MM.1S (cell line): ENCODE measurements around the gene ASPSCR1.

Source experiments
- DNase-seq: peaks from one replicate; pipeline ENCODE4 v3.0.0-alpha.2; 2015
- H2AFZ ChIP-seq: fragments of 300-600 bp; sonication (generic); 2 replicates; pipeline ENCODE4 v1.6.0; 2016; ENCODE audit warnings: antibody characterized with exemption, low read length
- H3F3A ChIP-seq: fragments of 300-600 bp; sonication (generic); 2 replicates; pipeline ENCODE4 v1.6.1; 2016; ENCODE audit warnings: mild to moderate bottlenecking, antibody characterized with exemption, low read length, moderate library complexity, mixed read lengths; ENCODE audit not compliant: insufficient read depth
- H3K27ac ChIP-seq: fragments of 300-600 bp; sonication (generic); 2 replicates; pipeline ENCODE4 v1.5.1; 2016; ENCODE audit warnings: mild to moderate bottlenecking, low read length
- H3K27me3 ChIP-seq: fragments of 300-600 bp; sonication (generic); replicated peaks from 2 replicates; pipeline ENCODE4 v1.6.0; 2016; ENCODE audit warnings: low read length; ENCODE audit not compliant: insufficient read depth
- H3K36me3 ChIP-seq: fragments of 300-600 bp; sonication (generic); replicated peaks from 2 replicates; pipeline ENCODE4 v1.6.1; 2016; ENCODE audit warnings: mild to moderate bottlenecking, low read length, mixed read lengths; ENCODE audit not compliant: insufficient read depth
- H3K4me1 ChIP-seq: fragments of 300-600 bp; sonication (generic); 2 replicates; pipeline ENCODE4 v1.6.1; 2016; ENCODE audit warnings: low read length, mixed read lengths
- H3K4me2 ChIP-seq: fragments of 300-600 bp; sonication (generic); 2 replicates; pipeline ENCODE4 v1.6.0; 2016; ENCODE audit warnings: low read depth, low read length
- H3K4me3 ChIP-seq: fragments of 300-600 bp; sonication (generic); 2 replicates; pipeline ENCODE4 v1.5.1; 2016; ENCODE audit warnings: low read length, mixed read lengths
- H3K79me2 ChIP-seq: fragments of 300-600 bp; sonication (generic); 2 replicates; pipeline ENCODE4 v1.6.1; 2016; ENCODE audit warnings: mixed run types, low read length, mixed read lengths
- H3K9ac ChIP-seq: fragments of 300-600 bp; sonication (generic); 2 replicates; pipeline ENCODE4 v1.6.1; 2016; ENCODE audit warnings: low read length, mixed read lengths
- H3K9me2 ChIP-seq: fragments of 300-600 bp; sonication (generic); replicated peaks from 2 replicates; pipeline ENCODE4 v1.6.1; 2016; ENCODE audit warnings: mild to moderate bottlenecking, low read length, mixed read lengths; ENCODE audit not compliant: insufficient read depth
- H3K9me3 ChIP-seq: fragments of 300-600 bp; sonication (generic); replicated peaks from 2 replicates; pipeline ENCODE4 v1.6.1; 2016; ENCODE audit warnings: mild to moderate bottlenecking, low read length, mixed read lengths; ENCODE audit not compliant: insufficient read depth
- H4K20me1 ChIP-seq: fragments of 300-600 bp; sonication (generic); 2 replicates; pipeline ENCODE4 v1.6.1; 2016; ENCODE audit warnings: mild to moderate bottlenecking, low read length, moderate library complexity, mixed read lengths; ENCODE audit not compliant: insufficient read depth
- CTCF ChIP-seq: fragments of 300-600 bp; sonication (generic); IDR thresholded peaks from 2 replicates; pipeline ENCODE4 v1.5.1; 2016; ENCODE audit warnings: antibody characterized with exemption, low read length, mixed read lengths
- EZH2 ChIP-seq: fragments of 300-600 bp; sonication (generic); optimal IDR thresholded peaks from 2 replicates; pipeline ENCODE3; 2017; ENCODE audit warnings: low read depth, mild to moderate bottlenecking, antibody characterized with exemption, low read length, mixed read lengths
- EZH2phosphoT487 ChIP-seq: fragments of 300-600 bp; sonication (generic); IDR thresholded peaks from 2 replicates; pipeline ENCODE4 v1.6.1; 2018; ENCODE audit warnings: antibody characterized with exemption, low read length

The ASPSCR1 gene

GRCh38 chr17:82064433-82065192 lies 87.2 kb downstream of the ASPSCR1 start:
- Histone ChIP-seq H3K79me2 (peaks cover 30% of the 10 kb centered on the region), H3K4me1 (peaks cover 12% of the 10 kb centered on the region), H3K9me3 (no peaks in the 10 kb centered on the region), H3K9me2 (no peaks in the 10 kb centered on the region), H3K27me3 (no peaks in the 10 kb centered on the region), H3K27ac (peak overlapping the region; percentile 70; the same call in 1 of the 2 replicates), H3K9ac (peak overlapping the region; percentile 93), H4K20me1 (peaks cover 3% of the 10 kb centered on the region; the same call in 1 of the 2 replicates), H2AFZ (peak overlapping the region; percentile 46), H3K4me3 (peak overlapping the region; percentile 96), H3F3A (peaks cover 15% of the 10 kb centered on the region), H3K4me2 (peak overlapping the region; percentile 99), H3K36me3 (0 out of 2 replicates have a peak, but pooled peaks cover 4% of the 10 kb centered on the region)
- TF ChIP-seq EZH2phosphoT487 (no peak), CTCF (no peak), EZH2 (no peak)
- peak; percentile 81 for DNase-seq

GRCh38 chr17:82065193-82065637 lies 87.8 kb downstream of the ASPSCR1 start:
- peaks cover 3% of the 10 kb centered on the region; the same call in 1 of the 2 replicates for H4K20me1 ChIP-seq
- TF ChIP-seq EZH2phosphoT487 (no peak), EZH2 (no peak), CTCF (no peak)
- 0 out of 2 replicates have a peak, but pooled peaks cover 4% of the 10 kb centered on the region for H3K36me3 ChIP-seq
- peak overlapping the region; percentile 70; the same call in 1 of the 2 replicates for H3K27ac ChIP-seq
- H3K4me1 ChIP-seq = peaks cover 12% of the 10 kb centered on the region
- H3F3A ChIP-seq = peaks cover 12% of the 10 kb centered on the region
- DNase-seq = peak; percentile 19
- peaks cover 30% of the 10 kb centered on the region for H3K79me2 ChIP-seq
- H3K9me2 ChIP-seq = no peaks in the 10 kb centered on the region
- H3K9me3 ChIP-seq = no peaks in the 10 kb centered on the region
- H2AFZ ChIP-seq = peak overlapping the region; percentile 46; the same call in 1 of the 2 replicates
- peak overlapping the region; percentile 96 for H3K4me3 ChIP-seq
- peak overlapping the region; percentile 99 for H3K4me2 ChIP-seq
- peak overlapping the region; percentile 93 for H3K9ac ChIP-seq
- no peaks in the 10 kb centered on the region for H3K27me3 ChIP-seq

GRCh38 chr17:82065638-82066303 lies 88.3 kb downstream of the ASPSCR1 start, which contains the start of gene DUS1L:
TSS of gene DUS1L (minus strand) at chr17:82065804. CDS start at chr17:82065059, 745 bp downstream.
- H3K9ac ChIP-seq = peak within 1 kb of the TSS; percentile 93
- H3F3A ChIP-seq = peaks cover 12% of the 10 kb centered on the region
- peak; percentile 70 for DNase-seq

More at GRCh38 chr17:82065638-82066303, 88.3 kb downstream of the ASPSCR1 start, which contains the start of gene DUS1L:
- Histone ChIP-seq H3K9me2 (no peaks in the 10 kb centered on the region), H4K20me1 (peaks cover 3% of the 10 kb centered on the region; the same call in 1 of the 2 replicates), H3K27me3 (no peaks in the 10 kb centered on the region), H3K4me2 (peak within 1 kb of the TSS; percentile 99), H2AFZ (peak within 1 kb of the TSS; percentile 89), H3K4me3 (peak within 1 kb of the TSS; percentile 96), H3K27ac (peak within 1 kb of the TSS; percentile 70; the same call in 1 of the 2 replicates), H3K9me3 (no peaks in the 10 kb centered on the region), H3K4me1 (peaks cover 12% of the 10 kb centered on the region), H3K79me2 (peaks cover 30% of the 10 kb centered on the region), H3K36me3 (0 out of 2 replicates have a peak, but pooled peaks cover 4% of the 10 kb centered on the region)
- no peak for TF ChIP-seq EZH2
- no peak for TF ChIP-seq EZH2phosphoT487
- no peak for TF ChIP-seq CTCF
